Measurements from ENCODE around the gene GPR22. TPM values are rescaled to one million over a fixed set of nuclear protein-coding genes. Genes with fewer than 3 reads are reported as not detected.
A peak's percentile ranks its signal among the peaks of the same experiment; 100 is the strongest.

Gene GPR22, protein sequence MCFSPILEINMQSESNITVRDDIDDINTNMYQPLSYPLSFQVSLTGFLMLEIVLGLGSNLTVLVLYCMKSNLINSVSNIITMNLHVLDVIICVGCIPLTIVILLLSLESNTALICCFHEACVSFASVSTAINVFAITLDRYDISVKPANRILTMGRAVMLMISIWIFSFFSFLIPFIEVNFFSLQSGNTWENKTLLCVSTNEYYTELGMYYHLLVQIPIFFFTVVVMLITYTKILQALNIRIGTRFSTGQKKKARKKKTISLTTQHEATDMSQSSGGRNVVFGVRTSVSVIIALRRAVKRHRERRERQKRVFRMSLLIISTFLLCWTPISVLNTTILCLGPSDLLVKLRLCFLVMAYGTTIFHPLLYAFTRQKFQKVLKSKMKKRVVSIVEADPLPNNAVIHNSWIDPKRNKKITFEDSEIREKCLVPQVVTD
- not detected in 2 replicates for total RNA-seq (2014; rRNA removed; shearing (Covaris generic))
- not detected in 2 replicates for polyA plus RNA-seq (2015; cell fraction: cytosol; rRNA removed)
- not detected in 2 replicates for polyA plus RNA-seq (2015; cell fraction: nucleus; rRNA removed)

DNA sequence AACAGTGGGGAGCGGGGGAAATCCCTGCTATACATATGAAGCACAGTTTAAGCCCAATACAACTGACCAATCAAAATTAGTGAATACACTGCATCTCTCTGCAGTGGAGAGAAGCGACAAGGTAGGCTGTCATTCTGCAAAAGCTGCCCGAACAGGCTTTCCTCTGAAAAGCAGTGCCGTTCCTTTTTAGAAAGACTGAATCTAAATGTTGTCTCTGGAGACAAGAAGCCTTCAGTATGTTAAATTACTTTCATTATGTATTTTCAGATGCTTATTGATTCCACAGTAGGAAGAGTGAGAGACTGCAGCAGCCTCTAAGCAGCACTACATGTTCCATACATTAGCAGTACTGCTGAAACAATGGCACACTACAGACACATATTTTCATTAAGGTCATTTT is at the start of gene GPR22:
Gene GPR22 (plus strand): TSS at position 129 of the 400 bp plus-strand sequence. CDS start 4,004 bp downstream, outside the sequence.
- no peak for DNase-seq (ENCODE audit: low read depth)

DNA sequence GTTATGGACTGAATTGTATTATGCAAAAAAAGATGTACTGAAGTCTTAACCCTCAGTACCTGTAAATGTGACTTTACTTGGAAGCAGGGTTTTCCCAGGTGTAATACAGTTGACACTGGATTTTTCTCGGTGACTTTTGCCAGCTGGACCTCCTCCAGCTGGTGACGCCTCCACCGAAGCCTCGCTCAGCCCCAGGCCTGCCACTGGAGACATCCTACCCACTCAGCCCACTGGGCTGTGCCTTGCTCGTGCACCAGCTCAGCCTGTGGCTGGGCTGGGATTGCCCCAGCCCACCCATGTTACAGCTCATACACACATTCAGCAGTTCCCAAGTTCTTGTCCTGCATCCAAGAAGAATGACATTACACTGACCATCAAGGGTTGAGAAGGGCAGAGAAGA is 42.4 kb upstream of the GPR22 start:
- no peak for DNase-seq (ENCODE audit: low read depth)

DNA sequence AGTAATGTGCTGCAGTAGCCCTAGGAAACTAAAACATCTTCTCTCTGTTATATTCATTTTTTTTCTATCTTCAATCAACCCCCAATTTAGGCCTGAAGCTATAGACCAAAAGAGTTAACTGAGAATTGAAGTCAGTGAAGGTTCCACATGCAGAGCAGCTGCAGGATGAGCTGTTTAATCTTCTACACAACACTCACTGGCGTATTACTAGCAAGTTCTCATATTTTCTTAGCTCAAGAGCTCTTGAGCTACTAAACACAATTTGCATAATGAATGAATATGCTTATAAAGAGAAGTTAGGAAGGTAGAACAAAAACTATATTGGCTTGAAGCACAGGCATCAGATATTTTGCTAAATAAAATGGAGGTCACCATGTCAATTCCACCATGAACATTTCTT is 41.2 kb upstream of the GPR22 start:
- no peak for DNase-seq (ENCODE audit: low read depth)

DNA sequence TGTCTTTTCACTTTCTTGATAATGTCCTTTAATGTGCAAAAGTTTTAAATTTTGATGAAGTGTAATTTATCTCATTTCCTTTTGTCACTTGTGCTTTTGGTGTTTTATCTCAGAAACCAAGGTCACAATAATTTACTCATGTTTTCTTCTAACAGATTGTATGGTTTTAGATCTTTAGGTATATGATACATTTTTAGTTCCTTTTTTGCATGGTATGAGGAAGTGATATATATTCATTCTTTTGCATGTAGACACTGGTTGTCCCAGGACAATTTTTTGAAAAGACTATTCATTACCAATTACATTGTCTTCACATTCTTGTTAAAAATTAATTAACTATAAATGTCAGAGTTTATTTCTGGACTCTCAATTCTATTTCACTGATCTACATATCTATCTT is 39.8 kb upstream of the GPR22 start:
- DNase-seq (ENCODE audit: low read depth) = no peak

DNA sequence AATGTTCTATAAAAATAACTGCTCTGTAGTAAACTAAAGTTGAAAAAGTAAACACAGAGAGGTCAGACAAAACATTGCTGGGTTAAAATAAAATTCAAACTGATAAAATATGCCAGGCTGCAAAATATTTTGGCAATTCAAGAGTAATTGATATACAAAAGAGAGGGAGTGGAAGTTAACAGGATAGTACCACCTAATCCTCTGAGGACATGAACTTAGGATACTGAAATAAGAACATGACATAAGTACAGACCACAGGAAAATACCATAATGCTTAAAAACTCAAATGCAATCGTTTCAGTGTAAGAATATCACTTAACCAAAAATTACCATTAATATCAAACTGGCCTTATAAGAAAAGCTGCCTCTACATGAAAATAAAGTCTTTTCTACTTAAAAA is 37.6 kb upstream of the GPR22 start:
- no peak for DNase-seq (ENCODE audit: low read depth)

DNA sequence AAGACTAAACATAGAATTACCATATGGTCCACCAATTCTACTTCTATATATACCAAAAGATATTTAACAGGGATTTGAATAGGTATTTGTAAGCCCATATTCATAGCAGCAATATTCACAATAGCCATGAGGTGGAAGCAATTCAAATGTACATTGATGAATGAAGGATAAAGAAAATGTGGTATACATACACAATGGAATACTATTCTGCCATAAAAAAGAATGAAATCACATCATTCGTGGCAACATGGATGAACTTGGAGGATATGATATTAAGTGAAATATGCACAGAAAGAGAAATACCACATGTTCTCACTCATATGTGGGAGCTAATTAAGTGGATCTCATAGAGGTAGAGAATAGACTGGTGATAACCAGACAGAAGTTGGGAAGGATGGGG is 34.1 kb upstream of the GPR22 start:
- no peak for DNase-seq (ENCODE audit: low read depth)

DNA sequence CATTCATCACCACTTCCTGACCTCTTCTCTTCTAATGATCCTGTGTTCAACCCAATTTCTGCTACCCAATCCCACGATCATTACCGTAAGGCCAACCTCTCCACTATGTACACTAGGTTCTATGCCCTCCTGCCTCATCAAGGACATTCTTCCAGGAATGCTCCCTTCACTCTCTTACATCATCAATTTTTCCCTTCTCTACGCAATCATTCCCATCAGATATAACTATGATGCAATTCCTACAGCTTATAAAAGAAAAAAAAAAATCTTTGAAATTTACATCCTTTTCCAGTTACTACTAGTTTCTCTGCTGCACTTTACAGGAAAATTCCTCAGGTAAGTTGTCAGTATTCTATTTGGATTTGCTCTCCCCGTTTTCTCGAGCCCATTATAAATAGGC is 30.8 kb upstream of the GPR22 start:
- no peak for DNase-seq (ENCODE audit: low read depth)

DNA sequence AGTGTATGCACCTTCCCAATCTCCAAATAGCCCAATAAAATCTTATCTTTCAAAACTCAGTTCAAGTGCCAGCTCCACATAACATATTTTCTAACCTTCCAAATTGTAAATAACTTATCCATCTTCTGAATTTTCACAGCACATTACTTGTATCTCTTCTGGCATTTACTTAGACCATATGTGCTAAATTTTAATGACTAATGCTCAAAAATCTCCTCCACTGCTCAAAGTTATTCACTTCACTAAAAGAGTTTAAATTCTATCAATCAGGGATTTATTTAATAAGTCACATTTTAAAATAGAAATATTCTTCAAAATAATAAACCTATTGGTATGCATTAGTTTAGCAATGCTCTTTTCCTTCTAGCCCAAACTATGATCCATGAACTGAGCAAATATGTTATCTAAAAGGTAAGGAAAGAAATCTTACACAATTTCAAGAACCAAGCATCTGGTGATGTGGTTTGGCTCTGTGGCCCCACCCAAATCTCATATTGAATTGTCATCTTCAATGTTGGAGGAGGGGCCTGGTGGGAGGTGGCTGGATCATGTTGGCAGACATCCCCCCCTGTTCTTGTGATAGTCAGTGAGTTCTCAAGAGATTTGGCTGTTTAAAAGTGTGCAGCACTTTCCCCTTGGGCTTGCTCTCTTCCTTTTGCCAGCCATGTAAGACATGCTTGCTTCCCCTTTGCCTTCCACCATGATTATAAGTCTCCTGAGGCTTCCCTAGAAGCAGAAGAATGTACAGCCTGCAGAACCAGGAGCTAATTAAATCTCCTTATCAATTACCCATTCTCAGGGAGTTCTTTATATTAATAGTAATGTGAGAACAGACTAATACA is 28.1 kb upstream of the GPR22 start:
- DNase-seq (ENCODE audit: low read depth) = no peak

DNA sequence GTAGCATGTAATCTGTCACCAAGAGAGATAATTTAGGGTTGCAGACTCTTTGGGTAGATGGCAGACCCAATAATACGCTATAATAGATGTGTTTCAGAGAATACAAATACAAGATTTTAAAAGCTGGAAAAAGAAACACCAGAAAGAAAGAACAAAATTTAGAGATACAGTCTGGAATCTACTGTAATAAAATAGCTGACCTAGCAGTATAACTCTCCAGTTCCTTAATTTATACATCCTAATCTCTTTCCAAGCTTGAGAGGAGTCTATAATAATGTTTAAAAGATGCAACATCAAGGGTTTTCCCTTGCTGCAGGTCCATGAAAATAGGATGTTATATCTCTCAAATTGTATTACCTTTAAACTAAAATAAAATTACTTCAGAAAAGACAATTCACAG is 27.2 kb upstream of the GPR22 start:
- DNase-seq (ENCODE audit: low read depth) = no peak

DNA sequence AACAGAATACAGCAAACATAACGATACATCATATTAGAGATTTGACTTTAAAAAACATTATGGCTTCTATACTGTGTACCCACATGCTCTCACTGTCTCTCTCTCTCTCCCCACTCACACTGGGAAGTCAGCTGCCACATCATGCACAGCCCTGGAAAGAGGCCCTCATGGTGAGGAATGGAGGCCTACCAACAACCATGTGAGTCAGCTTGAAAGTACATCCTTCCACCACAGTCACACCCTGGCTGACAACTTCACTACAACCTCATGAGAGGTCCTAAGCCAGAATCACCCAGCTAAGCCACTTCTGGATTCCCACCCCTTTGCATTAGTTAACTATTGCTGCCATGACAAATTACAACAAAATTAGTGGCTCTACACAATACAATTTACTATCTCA is 23.3 kb upstream of the GPR22 start:
- DNase-seq (ENCODE audit: low read depth) = peak; percentile 75

DNA sequence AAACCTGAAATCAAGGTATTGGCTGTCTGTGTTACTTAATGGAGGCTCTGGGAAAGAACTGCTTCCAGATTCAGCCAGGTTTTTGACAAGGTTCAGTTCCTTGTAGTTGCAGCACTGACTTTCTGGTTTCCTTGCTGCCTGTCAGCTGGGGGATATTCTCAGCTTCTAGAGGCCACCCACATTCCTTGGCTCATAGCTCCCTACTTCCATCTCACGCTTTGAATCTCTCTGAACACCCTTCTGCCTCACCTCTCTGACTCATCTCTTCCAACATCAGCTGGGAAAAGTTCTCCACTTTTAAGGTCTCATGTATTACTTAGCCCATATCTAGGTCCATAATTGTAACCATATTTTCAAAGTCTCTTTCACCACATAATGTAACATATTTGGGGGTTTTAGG is 22.9 kb upstream of the GPR22 start:
- peak; percentile 70 for DNase-seq (ENCODE audit: low read depth)

DNA sequence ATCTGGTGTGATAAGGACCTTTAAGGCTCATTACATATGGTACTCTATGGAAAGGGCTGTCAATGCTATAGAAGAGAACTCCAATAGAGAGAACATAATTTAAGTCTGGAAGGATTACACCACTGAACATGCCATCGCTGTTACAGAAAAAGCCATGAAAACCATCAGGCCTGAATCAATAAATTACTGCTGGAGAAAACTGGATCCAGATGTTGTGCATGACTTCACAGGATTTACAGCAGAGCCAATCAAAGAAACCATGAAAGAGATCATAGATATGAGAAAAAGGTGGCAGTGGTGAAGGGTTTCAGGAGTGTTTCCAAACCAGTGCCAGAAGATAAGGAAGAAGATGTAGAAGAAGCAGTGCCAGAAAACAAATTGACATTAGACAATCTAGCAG is 18.9 kb upstream of the GPR22 start:
- no peak for DNase-seq (ENCODE audit: low read depth)

DNA sequence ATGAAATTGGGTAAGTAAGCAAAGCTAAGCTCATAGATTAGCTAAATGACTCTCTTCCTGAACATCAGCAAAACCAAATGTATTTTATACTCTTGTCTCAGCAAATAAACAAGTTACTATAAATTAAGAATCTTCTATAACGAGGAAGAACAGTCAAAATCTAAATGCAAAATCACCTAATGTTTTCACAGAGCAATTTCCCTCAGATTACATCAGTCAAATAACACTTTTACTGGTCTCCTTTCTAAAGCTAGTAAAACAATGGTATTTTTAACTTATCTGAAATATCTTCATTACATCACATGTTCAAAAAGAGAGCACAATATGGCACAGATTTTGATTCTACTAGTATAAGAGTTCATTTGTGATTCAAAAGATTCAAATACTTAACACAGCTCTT is 16.5 kb upstream of the GPR22 start:
- no peak for DNase-seq (ENCODE audit: low read depth)

DNA sequence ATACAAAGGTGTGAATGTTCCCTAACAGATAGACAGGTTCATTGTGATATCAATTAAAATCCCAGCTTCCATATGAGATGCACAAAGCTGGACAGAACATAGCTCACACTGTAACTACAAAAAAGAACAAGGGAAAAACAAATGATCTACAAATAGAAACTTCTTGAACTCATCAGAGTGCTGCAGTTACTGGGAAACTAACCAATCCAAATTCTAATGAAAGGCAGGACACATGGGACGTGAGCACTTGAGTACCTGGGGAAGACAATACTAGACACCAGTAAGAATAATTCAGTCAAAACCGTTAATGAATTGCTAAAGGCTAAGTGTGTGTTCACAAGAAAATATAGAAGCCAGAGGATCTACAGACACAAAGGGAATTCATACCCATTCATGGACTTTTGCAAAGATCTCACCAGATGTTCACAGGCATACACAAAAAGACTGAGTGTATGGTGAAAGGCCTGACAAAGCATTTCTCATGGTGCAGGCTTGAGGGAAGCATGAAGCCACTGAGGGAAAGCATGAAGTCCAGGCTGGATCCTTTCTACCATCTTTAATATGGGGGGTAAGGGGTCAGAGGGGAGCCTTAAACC is 7.8 kb upstream of the GPR22 start:
- no peak for DNase-seq (ENCODE audit: low read depth)

DNA sequence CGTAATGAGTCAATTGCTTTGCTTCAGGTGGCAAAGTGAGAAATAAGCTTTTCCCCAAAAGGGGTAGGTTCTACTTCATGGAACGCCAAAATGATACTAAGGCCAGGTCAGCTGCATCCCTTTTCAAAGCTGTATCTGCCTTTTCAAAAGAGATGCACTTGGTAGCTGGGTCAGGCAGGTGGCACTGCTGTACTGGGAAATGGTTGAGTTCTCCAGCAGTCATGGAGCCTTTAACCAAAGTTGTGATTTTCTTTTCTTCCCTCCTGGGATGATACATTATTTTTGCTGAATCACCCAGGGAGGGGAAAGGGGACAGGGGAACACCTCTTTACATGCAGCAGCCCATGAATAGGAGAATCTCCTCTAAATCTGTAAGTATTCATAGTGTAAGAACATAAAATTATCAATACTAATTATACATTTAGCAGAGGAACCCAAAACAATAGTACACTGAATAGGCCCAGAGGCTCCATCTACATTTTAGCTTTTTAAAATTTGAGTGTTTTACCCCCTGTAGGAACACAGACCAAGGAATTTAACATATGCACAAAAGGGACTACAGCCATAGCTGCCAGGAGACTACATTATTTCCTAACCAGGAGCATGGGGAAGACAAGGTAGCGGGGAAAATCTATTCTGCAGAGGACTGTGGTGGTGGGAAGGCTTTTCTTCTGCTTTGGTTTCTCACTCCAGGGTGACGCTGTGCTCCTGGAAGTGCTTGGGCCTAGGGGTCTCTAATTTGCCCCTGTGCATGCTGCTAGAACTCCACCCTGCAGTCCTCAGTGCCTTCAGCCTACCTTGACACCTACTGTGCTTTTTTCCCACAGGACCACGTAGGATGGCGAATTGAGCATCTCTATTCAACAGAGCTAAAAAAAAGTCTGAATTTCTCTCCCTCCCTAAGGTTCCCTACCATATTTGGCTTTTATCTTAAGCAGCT is 6.4 kb upstream of the GPR22 start:
- peak; percentile 72 for DNase-seq (ENCODE audit: low read depth)

DNA sequence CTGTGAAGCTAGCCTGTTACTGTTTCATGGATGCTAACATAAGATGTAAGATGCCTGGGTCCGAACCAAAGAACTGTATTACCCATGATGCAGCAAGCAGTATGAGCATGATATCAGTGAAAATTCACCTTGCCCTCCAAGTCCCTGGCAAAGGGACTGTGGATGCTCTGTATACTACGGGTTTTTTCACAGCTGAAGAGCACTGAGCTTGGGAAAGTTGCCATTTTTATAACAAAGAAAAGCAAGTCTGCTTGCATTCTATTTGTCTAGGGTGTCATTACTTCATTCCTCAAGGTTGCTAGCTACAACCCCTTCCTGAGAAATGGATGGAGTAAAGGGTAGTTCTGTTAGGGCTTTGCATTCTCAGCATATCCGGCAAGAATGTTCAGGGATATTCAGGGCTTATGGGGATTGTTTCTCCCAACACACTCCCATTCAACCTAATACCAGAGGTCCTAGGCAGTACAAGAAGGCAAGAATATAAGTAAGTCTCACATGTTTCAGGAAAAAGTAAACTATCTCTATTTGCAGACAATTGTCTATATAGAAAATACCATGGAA is 5.1 kb upstream of the GPR22 start:
- DNase-seq (ENCODE audit: low read depth) = no peak

DNA sequence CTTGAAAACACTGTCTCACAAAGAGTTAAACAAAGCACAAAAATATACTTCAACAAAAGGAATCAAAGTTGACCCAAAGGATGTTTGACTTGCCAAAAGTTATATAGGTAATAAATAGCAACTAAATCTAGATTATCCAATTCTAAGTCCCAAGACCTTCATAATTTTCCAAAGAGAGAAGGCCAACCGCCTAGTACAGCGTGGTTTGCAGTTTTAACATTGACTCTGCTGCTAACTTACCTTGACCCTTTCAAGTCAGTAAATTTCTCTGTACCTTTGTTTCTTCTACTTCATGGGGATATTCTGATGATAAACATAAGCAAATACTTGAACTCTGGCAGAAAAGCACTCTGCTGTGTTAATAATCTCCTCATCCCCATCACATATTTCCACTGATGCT is 1.9 kb upstream of the GPR22 start:
- DNase-seq (ENCODE audit: low read depth) = no peak

DNA sequence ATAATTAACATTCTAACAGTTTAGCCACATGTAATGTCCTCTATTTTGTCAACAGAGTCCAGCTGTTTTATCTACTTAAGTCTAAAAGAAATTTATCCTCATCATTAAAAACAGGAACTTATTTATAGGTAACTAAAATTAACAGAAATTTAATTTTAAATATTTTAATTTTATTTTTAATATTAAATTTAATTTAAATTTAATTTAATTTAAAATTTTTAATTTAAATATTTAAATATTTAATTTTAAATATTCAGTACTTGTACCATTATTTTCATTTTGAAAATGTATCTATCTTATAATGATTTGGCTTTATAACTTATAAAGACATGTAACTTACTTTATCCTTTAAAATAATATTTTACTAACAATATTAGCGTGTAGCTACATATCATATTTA is 1.0 kb upstream of the GPR22 start:
- no peak for DNase-seq (ENCODE audit: low read depth)

DNA sequence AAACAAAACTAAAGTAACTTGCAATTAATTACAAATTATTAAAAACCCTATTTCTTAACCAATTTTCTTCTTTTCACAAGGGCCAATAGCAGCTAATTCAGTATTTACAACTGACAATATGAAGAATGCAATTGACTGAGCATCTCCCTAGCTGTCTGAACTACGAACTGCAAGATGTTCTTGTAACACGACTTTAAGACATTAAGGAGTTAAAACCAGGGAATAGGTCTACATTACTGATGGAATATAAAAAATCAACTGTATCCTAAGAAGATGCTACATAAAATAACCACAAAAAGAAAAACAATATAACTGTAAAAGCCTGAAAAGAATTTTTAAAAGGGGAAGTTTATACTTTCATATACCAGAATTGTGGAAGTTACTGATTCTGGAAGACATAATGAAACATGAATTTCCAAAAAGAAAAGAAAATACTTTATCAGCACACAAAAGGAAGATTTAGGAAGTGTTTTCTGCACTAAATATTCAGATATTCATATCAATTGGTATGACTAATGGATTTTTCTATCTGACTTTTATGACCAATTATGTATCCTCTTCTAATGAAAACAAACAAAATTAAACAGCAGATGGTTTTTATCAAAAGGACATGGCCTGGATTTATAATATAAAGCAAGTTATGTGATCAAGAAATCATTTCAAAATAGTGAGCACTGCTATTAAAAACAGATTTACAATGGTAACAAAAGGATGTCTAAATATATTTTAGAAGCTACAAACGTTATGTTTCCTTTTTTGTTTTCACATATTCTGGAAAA is 1.6 kb downstream of the GPR22 start:
- DNase-seq (ENCODE audit: low read depth) = no peak

DNA sequence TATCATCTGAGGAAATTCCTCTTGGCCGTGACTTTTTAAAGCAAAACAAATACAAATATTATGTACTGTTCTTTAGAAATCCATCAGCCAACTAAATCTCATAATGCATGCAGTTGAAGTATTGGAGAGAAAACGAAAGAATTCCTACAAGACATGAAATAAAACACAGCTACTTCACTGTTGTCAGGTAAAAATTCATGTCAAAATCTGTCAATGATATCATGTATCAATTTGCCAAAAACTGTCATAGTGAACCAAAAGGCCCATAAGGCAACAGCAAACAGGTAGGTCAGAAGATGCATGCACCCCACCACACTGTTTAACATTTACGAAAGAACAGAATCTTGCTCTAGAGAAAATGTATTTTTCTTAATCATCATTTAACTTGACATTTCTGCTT is 2.3 kb downstream of the GPR22 start:
- DNase-seq (ENCODE audit: low read depth) = no peak
